Left cardiac atrium (tissue), 4 donors: Measurements from ENCODE around the gene PRR5. TPM values are rescaled to one million over a fixed set of nuclear protein-coding genes. Genes with fewer than 3 reads are reported as not detected.

Experiments used
- ATAC-seq, 2 donors: fragments of 200-7000 bp; cut with Tn5 transposase; one replicate each; pipeline ENCODE4 v1.9.1; 2020; ENCODE audit warnings: mild to moderate bottlenecking in 2 of 2, moderate library complexity in 2 of 2
- DNase-seq: peaks from one replicate; pipeline ENCODE4 v3.0.0-alpha.2; 2020
- intact Hi-C, 2 donors: fragments of 100-400 bp; cut with DNase I; formaldehyde crosslinking; loops; one replicate each; pipeline versions ENCODE4 v1.14.1 to v1.15.1; 2022 to 2023
- total RNA-seq, 2 donors: library from RNA; stranded (reverse); fragmentation: NEBNext Ultra II Directional; extraction: Animal tissue kit (Norgen Biotek cat#: 25700); gene quantifications; one replicate each; pipeline ENCODE4 v1.2.1, GENCODE V29; 2021
- donor health status: DM: no; HTN: yes; CAD: no.
- donor health status: DM: no; HTN: yes; CAD: no; lungs with severe emphysema.
- donor health status: DM: yes; HTN: yes; CAD: no.
- donor health status: Dilated cardiomyopathy.

The PRR5 gene
- total RNA-seq, 2 donors from 2014 or later = 15.3 to 19.1 TPM

GRCh38 chr22:44707178-44707577, 5.2 kb downstream of the PRR5 start:
- intact Hi-C loops = no loop called here
- ATAC-seq = no peak
- peak; percentile 8 for DNase-seq

GRCh38 chr22:44707752-44708151, 5.7 kb downstream of the PRR5 start:
- DNase-seq (no peak), ATAC-seq (no peak)
- intact Hi-C loops = no loop called here

- DNase-seq (no peak), ATAC-seq (no peak)
- intact Hi-C loops = no loop called here
Measured at GRCh38 chr22:44709881-44710392, 7.9 kb downstream of the PRR5 start.

GRCh38 chr22:44710474-44711240, 8.7 kb downstream of the PRR5 start:
- DNase-seq (no peak), ATAC-seq (no peak)
- intact Hi-C loops = no loop called here

GRCh38 chr22:44711241-44711560, 9.2 kb downstream of the PRR5 start:
- intact Hi-C loops = no loop called here
- ATAC-seq (no peak), DNase-seq (no peak)

GRCh38 chr22:44711690-44712555, 9.9 kb downstream of the PRR5 start:
- DNase-seq = peak; percentile 26
- ATAC-seq = peak in 1 of 2 donors; percentile 70
- intact Hi-C loops = no loop called here

GRCh38 chr22:44712962-44713361, 11.0 kb downstream of the PRR5 start:
- peak; percentile 15 for DNase-seq
- intact Hi-C loops = no loop called here
- no peak for ATAC-seq

- intact Hi-C loops = no loop called here
- peak; percentile 16 to 17 for ATAC-seq
- DNase-seq = peak; percentile 52
Measured at GRCh38 chr22:44714703-44715350, 12.8 kb downstream of the PRR5 start.

- intact Hi-C loops = no loop called here
- DNase-seq (no peak), ATAC-seq (no peak)
Measured at GRCh38 chr22:44718418-44718817, 16.4 kb downstream of the PRR5 start.

- DNase-seq (peak; percentile 58), ATAC-seq (peak; percentile 23 to 58)
- intact Hi-C loops = no loop called here
Measured at GRCh38 chr22:44719586-44720368, 17.8 kb downstream of the PRR5 start.

GRCh38 chr22:44721213-44721612, 19.2 kb downstream of the PRR5 start:
- intact Hi-C loops = no loop called here
- ATAC-seq = no peak
- no peak for DNase-seq

GRCh38 chr22:44722611-44723010, 20.6 kb downstream of the PRR5 start:
- intact Hi-C loops = no loop called here
- no peak for DNase-seq
- ATAC-seq = no peak

GRCh38 chr22:44723801-44724200, 21.8 kb downstream of the PRR5 start:
- ATAC-seq (no peak), DNase-seq (no peak)
- intact Hi-C loops = no loop called here

GRCh38 chr22:44724416-44724815, 22.4 kb downstream of the PRR5 start:
- DNase-seq (no peak), ATAC-seq (no peak)
- intact Hi-C loops = no loop called here

GRCh38 chr22:44724859-44725258, 22.9 kb downstream of the PRR5 start:
- no peak for ATAC-seq
- intact Hi-C loops = no loop called here
- DNase-seq = no peak

GRCh38 chr22:44726439-44726838, 24.4 kb downstream of the PRR5 start:
- intact Hi-C loops = no loop called here
- DNase-seq (no peak), ATAC-seq (no peak)

- DNase-seq (no peak), ATAC-seq (no peak)
- intact Hi-C loops = no loop called here
Measured at GRCh38 chr22:44727148-44727547, 25.1 kb downstream of the PRR5 start.

- DNase-seq (no peak), ATAC-seq (no peak)
- intact Hi-C loops = no loop called here
Measured at GRCh38 chr22:44727709-44728108, 25.7 kb downstream of the PRR5 start.

GRCh38 chr22:44728761-44729324, 26.8 kb downstream of the PRR5 start:
- ATAC-seq = peak; percentile 24 to 76
- no peak for DNase-seq
- intact Hi-C loops = no loop called here
